Testis (tissue), 2 donors: ENCODE results near the gene ADRA2A.

Source experiments
- CTCF ChIP-seq, 3 experiments: fragments of 450-650 bp in 2 of 3; fragments of 200-600 bp in 1 of 3; sonication (generic) in 1 of 3; IDR thresholded peaks; one replicate each; pipeline ENCODE4 v1.5.1; 2016 to 2019; ENCODE audit warnings: antibody characterized with exemption in 3 of 3, mild to moderate bottlenecking in 2 of 3, moderate library complexity in 1 of 3
- POLR2A ChIP-seq: fragments of 450-650 bp; IDR thresholded peaks from one replicate; pipeline ENCODE4 v1.6.1; 2017; ENCODE audit warnings: antibody characterized with exemption, mild to moderate bottlenecking, moderate library complexity

DNA sequence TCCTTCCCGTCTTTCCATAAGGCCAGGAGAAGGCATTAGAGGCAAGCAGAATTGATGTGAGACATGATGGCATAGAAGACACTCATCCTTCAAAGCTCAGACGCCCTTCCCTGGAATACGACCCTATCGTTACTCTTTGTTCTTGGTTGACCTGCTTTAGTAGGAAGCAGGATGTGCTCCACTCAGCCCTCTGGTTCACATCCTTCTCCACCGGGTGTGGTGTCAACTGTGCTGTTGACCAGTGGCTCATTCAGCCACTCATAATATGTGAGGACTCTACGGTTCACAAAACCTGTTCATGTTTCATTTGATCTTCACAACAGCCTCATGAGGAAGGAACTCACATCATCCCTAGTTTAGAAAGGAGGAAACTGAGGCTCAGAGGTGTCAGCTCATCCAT lies 47.1 kb downstream of the ADRA2A start:
- TF ChIP-seq POLR2A (no peak), CTCF (IDR thresholded peaks at IDR 0.05) (no peak)
